Effector memory CD8-positive, alpha-beta T cell (primary cell): Measurements from ENCODE around the gene SRC.

Experiments
- ATAC-seq: fragments of 150-1000 bp; cut with Tn5 transposase; replicated peaks from 2 replicates; pipeline ENCODE4 v1.10.0; 2021; ENCODE audit warnings: mild to moderate bottlenecking, moderate library complexity
- DNase-seq, 3 experiments: peaks; one replicate each; pipeline ENCODE4 v3.0.0; 2021
- H3K27ac Mint-ChIP-seq, 2 donors: one replicate each; pipeline ENCODE4 v1.8.0; 2022; ENCODE audit warnings: mild to moderate bottlenecking in 2 of 2, mixed read lengths in 2 of 2, moderate library complexity in 2 of 2
- H3K27me3 Mint-ChIP-seq, 2 donors: one replicate each; pipeline ENCODE4 v1.8.0; 2022; ENCODE audit warnings: mixed read lengths in 2 of 2
- H3K36me3 Mint-ChIP-seq: one replicate; pipeline ENCODE4 v1.8.0; 2022; ENCODE audit warnings: mild to moderate bottlenecking, moderate library complexity, mixed read lengths; ENCODE audit not compliant: insufficient read depth
- H3K4me1 Mint-ChIP-seq, 2 donors: one replicate each; pipeline ENCODE4 v1.8.0; 2022; ENCODE audit warnings: low read depth in 2 of 2, mixed read lengths in 2 of 2
- H3K4me3 Mint-ChIP-seq, 2 donors: one replicate each; pipeline ENCODE4 v1.8.0; 2022; ENCODE audit warnings: mild to moderate bottlenecking in 2 of 2, mixed read lengths in 2 of 2, moderate library complexity in 2 of 2
- H3K9me3 Mint-ChIP-seq, 2 donors: one replicate each; pipeline ENCODE4 v1.8.0; 2022; ENCODE audit warnings: mixed read lengths in 2 of 2

The SRC gene

DNA sequence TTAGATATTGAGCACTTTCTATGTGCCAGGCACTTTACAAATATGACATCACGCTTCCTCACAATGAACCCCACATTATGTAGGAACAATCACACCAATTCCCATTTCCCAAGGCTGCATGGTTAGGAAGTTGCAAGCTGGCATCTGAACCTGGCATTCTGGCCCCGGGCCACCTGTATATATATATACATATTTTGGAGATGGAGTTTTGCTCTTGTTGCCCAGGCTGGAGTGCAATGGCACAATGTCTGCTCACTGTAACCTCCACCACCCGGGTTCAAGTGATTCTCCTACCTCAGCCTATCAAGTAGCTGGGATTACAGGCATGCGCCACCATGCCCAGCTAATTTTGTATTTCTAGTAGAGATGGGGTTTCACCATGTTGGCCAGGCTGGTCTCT is 30.4 kb downstream of the SRC start:
- Mint-ChIP-seq H3K36me3 (peaks cover 5% of the 10 kb centered on the region), H3K27me3 (no peaks in the 10 kb centered on the region), H3K4me1 (peaks cover 9 to 10% of the 10 kb centered on the region in 2 donors), H3K4me3 (no peak overlapping the region), H3K27ac (peak overlapping the region; percentile 50 to 73), H3K9me3 (no peaks in the 10 kb centered on the region)
- ATAC-seq (no peak), DNase-seq (no peak)

DNA sequence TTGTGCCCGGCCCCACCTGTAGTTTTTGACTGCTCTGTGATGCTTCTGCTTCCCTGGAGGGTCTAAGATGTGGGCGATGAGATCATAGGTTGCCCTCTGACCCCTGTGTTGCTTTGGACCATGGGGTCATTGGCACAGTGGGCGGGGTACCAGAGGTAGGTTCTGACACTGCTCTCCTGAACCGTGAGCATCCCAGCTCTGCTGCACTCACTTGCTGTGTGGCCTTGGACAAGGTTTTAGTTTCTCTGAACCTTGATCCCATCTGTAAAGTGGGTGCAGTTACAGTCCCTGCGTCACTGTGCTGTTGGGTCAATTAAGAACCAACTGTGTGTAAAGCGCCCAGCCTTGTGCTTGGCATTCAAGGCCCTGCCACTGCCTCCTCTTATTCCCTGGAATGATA is 30.9 kb downstream of the SRC start:
- peak overlapping the region; percentile 31 to 50 for H3K27ac Mint-ChIP-seq

DNA sequence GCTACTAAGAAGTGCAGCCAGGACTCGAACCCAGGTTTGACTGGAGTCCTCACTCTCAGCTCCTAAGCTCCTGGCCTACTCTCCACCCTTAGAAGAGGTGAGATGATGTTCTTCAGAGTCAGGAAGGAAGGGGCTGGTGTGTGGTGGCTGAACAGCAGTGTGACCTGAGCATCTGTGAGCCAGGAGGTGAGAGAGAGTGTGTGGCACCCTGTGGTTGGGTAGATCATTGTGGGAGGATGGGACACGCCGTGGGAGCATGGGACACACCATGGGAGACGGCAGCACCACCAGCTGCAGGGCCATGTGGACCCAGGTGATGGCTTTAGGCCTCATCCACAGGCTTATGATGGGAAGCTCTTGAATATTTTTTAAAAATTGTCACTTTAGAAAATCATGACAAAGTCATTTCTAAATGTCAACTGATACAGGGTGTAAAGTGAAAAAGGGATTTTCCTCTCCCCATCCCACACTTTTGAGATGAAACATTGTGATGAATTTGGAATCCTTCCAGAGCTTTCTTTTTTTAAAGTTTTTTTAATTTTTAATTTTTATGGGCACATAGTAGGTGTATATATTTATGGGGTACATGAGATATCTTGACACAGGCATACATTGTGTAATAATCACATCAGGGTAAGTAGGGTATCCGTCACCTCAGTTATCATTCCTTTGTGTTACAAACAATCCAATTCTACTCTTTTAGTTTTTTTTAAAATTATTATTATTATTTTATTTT is 31.6 kb downstream of the SRC start:
- DNase-seq, result no peak
- ATAC-seq, result peak; percentile 83
- Mint-ChIP-seq H3K27me3 (no peaks in the 10 kb centered on the region), H3K9me3 (no peaks in the 10 kb centered on the region), H3K27ac (peak overlapping the region; percentile 31 to 50), H3K36me3 (peaks cover 5% of the 10 kb centered on the region), H3K4me3 (peak overlapping the region in 1 of 2 donors; percentile 5), H3K4me1 (peaks cover 9 to 10% of the 10 kb centered on the region in 2 donors)

More for the DNA sequence above, 30.9 kb downstream of the SRC start:
- peaks cover 5% of the 10 kb centered on the region for H3K36me3 Mint-ChIP-seq
- H3K27me3 Mint-ChIP-seq, result no peaks in the 10 kb centered on the region
- H3K4me1 Mint-ChIP-seq, result peaks cover 9 to 10% of the 10 kb centered on the region in 2 donors
- no peak for ATAC-seq
- no peaks in the 10 kb centered on the region for H3K9me3 Mint-ChIP-seq
- no peak for DNase-seq
- H3K4me3 Mint-ChIP-seq, result peak overlapping the region in 1 of 2 donors; percentile 5

DNA sequence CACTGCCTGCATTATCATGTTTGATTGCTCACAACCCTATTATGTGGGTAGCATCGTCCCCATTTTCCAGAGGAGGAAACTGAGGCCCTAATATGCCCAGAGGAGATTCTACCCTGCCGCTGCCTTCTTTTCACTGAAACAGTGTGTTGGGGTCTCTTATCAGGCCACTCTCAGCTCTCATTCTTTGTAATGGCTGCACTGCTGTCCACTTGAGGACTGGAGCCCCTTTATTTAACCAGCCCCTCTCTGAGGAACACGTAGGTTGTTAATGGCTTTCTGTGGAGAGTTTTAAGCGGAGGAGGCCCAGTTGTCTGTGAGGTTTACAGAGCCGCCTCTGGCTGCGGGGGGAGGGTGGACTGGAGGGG is 32.5 kb downstream of the SRC start:
- no peaks in the 10 kb centered on the region for H3K9me3 Mint-ChIP-seq
- H3K36me3 Mint-ChIP-seq, result peaks cover 4% of the 10 kb centered on the region
- H3K27ac Mint-ChIP-seq, result peak overlapping the region in 1 of 2 donors; percentile 53
- H3K4me3 Mint-ChIP-seq, result no peak overlapping the region
- DNase-seq, result no peak
- ATAC-seq, result no peak
- no peaks in the 10 kb centered on the region for H3K27me3 Mint-ChIP-seq
- peaks cover 9 to 10% of the 10 kb centered on the region in 2 donors for H3K4me1 Mint-ChIP-seq

DNA sequence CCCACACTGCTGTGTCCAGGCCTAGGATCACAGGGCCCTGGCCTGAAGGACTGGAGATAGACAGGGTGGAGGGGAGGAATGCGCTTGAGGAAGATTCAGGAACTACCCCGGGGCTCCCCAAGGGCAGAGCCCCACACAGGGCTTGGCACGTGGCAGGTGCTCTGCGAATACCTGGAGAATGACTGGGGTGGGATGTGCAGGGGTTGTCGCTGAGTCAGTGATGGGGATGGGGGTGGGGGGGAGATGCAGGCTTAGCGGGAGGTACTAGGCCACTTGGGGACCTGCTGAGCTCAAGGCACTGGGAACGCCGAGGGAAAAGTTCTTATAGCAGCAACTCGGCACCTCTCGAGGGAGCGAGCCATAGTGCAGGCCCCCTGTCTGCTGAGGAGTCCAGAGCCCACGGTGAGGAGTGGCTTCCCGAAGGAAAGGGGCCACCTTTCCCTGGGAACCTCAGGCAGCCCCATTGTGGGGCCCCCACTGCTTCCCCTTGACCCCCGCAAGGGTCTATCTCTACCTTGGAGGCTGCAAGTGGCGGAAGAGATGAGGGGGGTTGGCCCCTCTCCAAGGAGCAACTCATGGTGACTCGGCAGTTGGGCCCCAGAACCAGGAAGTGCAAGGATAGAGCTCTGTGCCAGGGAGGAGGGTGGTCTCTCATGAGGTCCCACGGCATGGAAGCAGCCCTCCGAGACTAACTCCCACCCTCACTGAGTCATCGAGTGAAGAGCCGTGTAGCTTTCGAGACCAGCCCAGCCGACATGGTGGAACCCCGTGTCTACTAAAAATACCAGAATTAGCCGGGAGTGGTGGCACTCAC is 33.1 kb downstream of the SRC start:
- H3K27me3 Mint-ChIP-seq, result no peaks in the 10 kb centered on the region

DNA sequence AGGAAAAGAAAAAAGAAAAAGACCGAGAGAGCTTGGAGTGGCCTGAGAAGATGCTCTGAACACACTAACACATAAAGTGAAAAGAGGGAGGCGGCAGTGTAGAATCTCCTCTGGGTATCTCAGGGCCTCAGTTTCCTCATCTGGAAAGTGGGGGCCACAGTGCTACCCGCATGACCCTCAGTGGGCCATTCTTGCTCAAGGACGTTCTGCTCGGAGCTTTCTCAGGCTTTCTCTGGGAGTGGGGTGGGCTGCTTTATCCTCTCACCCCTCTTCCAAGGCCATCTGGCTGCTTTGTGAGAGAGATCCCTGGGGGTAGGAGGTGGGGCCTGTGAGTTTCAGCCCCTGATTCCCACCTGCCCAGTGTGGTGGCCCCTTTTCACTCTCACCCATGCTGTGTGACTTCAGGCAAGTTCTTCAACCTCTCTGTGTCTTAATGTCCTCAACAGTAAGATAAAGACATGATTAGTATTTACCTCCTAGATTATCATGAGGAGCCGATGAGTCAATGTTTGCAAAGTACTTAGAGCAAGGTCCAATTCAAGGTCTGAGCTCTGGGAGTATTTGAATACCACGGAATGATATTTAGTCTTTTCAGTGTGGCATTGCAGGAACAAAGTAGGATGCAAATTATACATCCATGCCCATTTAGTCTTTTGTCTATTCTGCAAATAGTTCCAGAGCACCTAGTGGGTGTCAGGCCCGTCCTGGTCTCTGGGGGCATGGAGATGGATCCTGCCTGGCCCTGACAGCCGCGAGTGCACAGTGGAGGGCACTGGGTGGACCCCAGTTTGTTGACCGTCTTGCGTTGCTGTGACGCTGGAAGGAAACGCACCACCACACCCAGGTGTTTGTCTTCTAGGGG is 34.3 kb downstream of the SRC start:
- peaks cover 3% of the 10 kb centered on the region for H3K36me3 Mint-ChIP-seq

More for the DNA sequence above, 33.1 kb downstream of the SRC start:
- Mint-ChIP-seq H3K36me3 (peaks cover 3% of the 10 kb centered on the region), H3K4me1 (peaks cover 9 to 10% of the 10 kb centered on the region in 2 donors), H3K27ac (peak overlapping the region in 1 of 2 donors; percentile 53), H3K4me3 (no peak overlapping the region), H3K9me3 (no peaks in the 10 kb centered on the region)
- ATAC-seq, result no peak
- no peak for DNase-seq

DNA sequence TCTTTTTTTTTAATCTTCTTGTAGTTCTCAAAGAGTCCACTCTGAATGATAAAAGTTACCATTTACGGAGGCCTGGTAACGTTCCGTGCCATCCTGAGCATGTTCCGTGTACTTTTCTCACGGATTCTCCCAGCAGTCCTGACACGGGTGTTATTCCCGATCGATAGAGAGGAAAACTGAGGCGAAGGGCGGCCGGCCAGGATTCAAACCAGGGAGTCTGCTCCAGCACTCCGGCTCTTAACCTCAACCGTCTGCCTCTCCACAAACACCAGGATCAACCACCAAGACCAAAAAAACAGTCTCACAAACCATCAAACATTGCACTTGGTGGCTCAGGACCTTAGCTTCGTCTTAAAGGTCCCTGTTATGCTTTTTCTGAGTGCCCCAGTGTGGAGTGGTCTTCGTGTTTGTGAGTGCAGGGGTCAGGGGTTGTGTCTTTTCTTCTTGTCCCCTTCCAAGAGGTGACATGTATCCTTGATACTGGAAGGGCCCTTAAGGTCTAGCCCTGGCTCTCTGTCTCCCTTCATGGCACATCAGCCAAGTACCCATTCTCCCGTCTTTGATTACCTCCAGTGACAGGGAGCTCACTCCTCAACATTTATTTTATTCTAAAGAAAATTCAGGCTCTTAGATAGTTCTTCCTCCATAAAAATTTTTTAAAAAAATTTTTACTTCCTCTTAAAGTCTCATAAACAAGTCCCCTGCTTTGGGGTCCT is 35.1 kb downstream of the SRC start:
- no peaks in the 10 kb centered on the region for H3K27me3 Mint-ChIP-seq
- DNase-seq, result no peak
- H3K27ac Mint-ChIP-seq, result no peak overlapping the region
- H3K4me3 Mint-ChIP-seq, result no peak overlapping the region
- H3K36me3 Mint-ChIP-seq, result peaks cover 6% of the 10 kb centered on the region
- no peak for ATAC-seq
- H3K9me3 Mint-ChIP-seq, result no peaks in the 10 kb centered on the region
- peaks cover 14 to 16% of the 10 kb centered on the region in 2 donors for H3K4me1 Mint-ChIP-seq

More for the DNA sequence above, 34.3 kb downstream of the SRC start:
- H3K27ac Mint-ChIP-seq, result peak overlapping the region; percentile 25 to 53
- H3K4me1 Mint-ChIP-seq, result peaks cover 14 to 16% of the 10 kb centered on the region in 2 donors
- H3K9me3 Mint-ChIP-seq, result no peaks in the 10 kb centered on the region
- no peak for DNase-seq
- ATAC-seq, result no peak
- H3K4me3 Mint-ChIP-seq, result no peak overlapping the region
- H3K27me3 Mint-ChIP-seq, result no peaks in the 10 kb centered on the region

DNA sequence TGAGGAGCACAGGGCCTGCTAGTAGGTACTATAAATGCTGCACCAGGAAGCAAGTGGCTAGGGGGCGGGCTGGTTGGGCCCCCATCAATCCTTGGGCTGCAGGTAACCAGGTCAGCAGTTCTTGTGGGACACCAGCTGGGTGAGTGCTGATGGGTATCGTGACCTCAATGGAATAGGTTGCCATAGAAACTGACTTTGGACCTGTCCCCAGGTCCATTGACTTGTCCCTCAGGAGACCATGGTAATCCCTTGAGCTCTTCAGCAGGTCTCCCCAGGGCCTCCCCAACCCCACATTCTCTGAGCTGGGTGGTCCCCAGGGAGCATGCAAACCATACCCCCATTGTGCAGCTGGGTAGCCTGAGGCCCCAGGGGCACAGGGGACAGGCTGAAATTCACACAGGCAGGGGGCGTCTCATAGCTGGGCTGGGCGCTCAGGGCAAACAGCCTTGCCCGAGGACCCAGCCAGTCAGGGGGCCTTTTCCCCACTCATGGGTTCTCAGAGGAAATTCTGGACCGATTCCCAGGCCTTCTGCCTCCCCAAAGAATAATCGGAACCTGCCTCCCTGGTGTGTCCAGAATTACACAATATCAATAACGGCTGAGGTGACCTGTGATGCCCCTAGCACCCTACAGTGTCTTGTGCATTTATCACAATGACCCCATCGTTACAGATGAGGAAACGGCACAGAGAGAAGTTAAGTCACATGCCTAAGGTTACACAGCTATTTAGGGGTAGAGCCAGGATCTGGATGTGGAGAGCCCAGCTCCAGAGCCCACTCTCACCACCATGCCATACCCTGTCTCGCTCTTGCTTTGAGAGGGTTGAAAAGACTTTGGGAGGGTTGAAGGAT is 35.9 kb downstream of the SRC start:
- Mint-ChIP-seq H3K9me3 (no peaks in the 10 kb centered on the region), H3K27me3 (no peaks in the 10 kb centered on the region), H3K27ac (no peak overlapping the region), H3K36me3 (peaks cover 6% of the 10 kb centered on the region), H3K4me1 (peaks cover 12 to 15% of the 10 kb centered on the region in 2 donors), H3K4me3 (peak overlapping the region in 1 of 2 donors; percentile 62)
- no peak for DNase-seq
- no peak for ATAC-seq

DNA sequence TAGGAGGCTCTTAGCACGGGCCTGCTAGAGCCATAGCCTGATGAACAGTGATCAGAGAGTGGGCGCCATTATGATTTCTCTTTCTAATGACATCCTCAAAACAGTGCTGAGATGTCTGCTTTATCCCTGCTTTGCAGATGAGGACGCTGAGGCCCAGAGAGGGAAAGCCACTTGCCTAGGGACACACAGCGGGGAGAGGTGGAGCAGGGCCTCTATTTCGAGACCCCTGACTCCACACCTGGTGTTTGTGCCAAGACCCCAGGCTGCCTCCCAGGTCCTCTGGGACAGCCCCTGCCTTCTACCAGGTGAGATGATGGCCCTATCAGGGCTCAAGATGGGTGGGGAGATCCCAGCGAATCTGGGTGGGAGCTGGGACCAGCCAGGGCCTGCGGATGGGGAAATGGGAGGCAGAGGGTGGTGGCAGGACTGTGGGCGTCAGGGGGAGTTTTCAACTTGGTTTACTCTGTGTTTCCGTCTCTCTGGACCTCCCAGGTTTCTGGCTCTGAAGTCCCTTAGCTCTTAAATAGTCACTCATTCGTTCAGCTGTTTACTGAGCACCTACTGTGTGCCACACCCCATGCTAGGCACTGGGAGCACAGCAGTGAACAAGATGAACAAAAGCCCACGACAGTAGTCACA is 36.7 kb downstream of the SRC start:
- Mint-ChIP-seq H3K36me3 (peaks cover 3% of the 10 kb centered on the region), H3K27me3 (no peaks in the 10 kb centered on the region), H3K27ac (peak overlapping the region in 1 of 2 donors; percentile 8), H3K4me3 (peak overlapping the region; percentile 19 to 62), H3K9me3 (no peaks in the 10 kb centered on the region), H3K4me1 (peaks cover 5 to 9% of the 10 kb centered on the region in 2 donors)
- DNase-seq (no peak), ATAC-seq (no peak)

DNA sequence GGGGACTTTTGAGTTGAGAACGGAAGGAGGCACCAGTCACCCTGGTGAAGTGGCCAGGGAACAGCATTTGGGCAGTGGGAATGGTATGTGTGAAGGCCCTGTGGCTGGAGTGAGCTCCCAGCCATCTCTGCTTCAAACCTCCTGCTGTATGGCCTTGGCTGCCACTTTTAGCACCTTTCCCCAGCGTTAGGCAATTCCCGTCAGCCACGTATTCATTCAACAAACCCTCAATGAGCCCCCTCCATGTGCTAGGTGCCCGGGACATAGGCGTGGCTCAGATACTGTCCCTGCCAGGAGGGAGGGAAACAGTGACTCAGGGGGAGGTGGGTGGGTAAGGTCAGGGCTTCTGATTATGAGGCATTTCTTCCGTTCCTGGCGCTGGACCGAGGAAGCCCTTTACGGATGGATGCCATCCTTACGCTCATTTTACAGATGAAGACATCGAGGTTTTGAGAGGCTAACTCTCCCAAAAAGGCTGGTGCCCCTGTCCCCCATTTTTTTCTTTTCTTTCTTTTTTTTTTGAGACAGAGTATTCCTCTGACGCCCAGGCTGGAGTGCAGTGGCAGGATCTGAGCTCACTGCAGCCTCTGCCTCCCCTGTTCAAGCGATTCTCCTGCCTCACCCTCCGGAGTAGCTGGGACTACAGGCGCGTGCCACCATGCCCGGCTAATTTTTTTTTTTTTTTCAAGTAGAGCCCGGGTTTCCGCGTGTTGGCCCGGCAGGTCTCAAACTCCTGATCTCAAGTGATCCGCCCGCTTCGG is 37.5 kb downstream of the SRC start:
- H3K36me3 Mint-ChIP-seq, result peaks cover 3% of the 10 kb centered on the region
- peaks cover 5 to 6% of the 10 kb centered on the region in 2 donors for H3K4me1 Mint-ChIP-seq
- H3K4me3 Mint-ChIP-seq, result peak overlapping the region; percentile 25 to 62
- H3K27me3 Mint-ChIP-seq, result no peaks in the 10 kb centered on the region
- DNase-seq, result no peak
- H3K27ac Mint-ChIP-seq, result no peak overlapping the region
- no peak for ATAC-seq
- H3K9me3 Mint-ChIP-seq, result no peaks in the 10 kb centered on the region

DNA sequence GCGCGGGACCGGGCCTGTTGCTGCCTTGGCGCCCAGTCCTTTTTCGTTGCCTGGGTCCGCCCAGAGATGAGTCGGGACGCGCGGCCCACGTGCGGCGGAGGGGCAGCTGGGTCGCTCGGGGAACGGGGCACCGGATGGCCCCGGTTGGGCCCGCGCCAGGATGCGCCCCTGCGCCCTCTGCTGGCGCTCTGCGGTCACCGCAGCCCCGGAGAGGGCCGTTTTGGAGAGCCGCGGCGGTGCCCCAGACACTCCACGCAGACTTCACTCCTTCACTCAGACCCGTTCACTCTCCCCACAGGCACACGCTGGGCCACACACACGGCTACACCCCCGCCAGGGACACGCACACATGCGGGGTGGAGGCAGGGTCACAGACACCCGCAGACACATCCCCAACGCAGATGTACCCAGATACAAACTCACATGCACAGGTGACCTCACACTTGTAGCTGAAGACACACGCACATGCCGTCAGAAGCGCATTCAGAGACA is 38.8 kb downstream of the SRC start:
- Mint-ChIP-seq H3K4me1 (peaks cover 5 to 6% of the 10 kb centered on the region in 2 donors), H3K36me3 (peaks cover 6% of the 10 kb centered on the region), H3K9me3 (no peaks in the 10 kb centered on the region), H3K27me3 (no peaks in the 10 kb centered on the region), H3K27ac (peak overlapping the region; percentile 63 to 87), H3K4me3 (peak overlapping the region; percentile 77 to 84)
- ATAC-seq (peak; percentile 97), DNase-seq (peak; percentile 78 to 86 (median 83))
